HEK293 (cell line): ENCODE measurements around the gene CCDC14.

ENCODE experiments used
- CTCF ChIA-PET: fragments of 350-600 bp; formaldehyde crosslinking; extraction: SDS; loops from one replicate; lab custom pipeline; 2021; ENCODE audit warnings: antibody characterized with exemption; lab: Yijun Ruan, JAX
- POLR2A ChIA-PET: fragments of 300-600 bp; formaldehyde crosslinking; extraction: SDS; loops from one replicate; lab custom pipeline; 2020; ENCODE audit warnings: antibody characterized with exemption, inconsistent platforms; lab: Yijun Ruan, JAX
- H3K27ac ChIP-seq: fragments of 200-500 bp; sonication (Bioruptor generic); 2 replicates; pipeline ENCODE4 v1.5.1; 2014; ENCODE audit warnings: low read depth, low read length, control low read depth, inconsistent platforms; ENCODE audit errors: extremely low read depth
- H3K36me3 ChIP-seq, 2 experiments: fragments of 200-500 bp in 1 of 2; sonication (Bioruptor generic) in 1 of 2; 1 replicate in 1 of 2; 2 replicates in 1 of 2; pipeline ENCODE4 v1.5.1; 2014 to 2017; ENCODE audit warnings: inconsistent platforms in 2 of 2, low read length in 2 of 2; ENCODE audit not compliant: control insufficient read depth in 2 of 2, insufficient read depth in 1 of 2
- H3K4me1 ChIP-seq: fragments of 200-500 bp; sonication (Bioruptor generic); 2 replicates; pipeline ENCODE4 v1.5.1; 2014; ENCODE audit warnings: mild to moderate bottlenecking, low read length, inconsistent platforms; ENCODE audit not compliant: control insufficient read depth, insufficient read depth
- H3K4me3 ChIP-seq: 2 replicates; pipeline ENCODE4 v1.5.1; 2011; ENCODE audit warnings: low read depth, mild to moderate bottlenecking, control low read depth, low read length, moderate library complexity
- H3K9me3 ChIP-seq: fragments of 200-500 bp; sonication (Bioruptor generic); 2 replicates; pipeline ENCODE4 v1.5.1; 2014; ENCODE audit warnings: low read depth, low read length, inconsistent platforms; ENCODE audit not compliant: control insufficient read depth, insufficient read depth
- FEZF1 ChIP-seq: fragments of 450-650 bp; formaldehyde crosslinking; IDR thresholded peaks from 2 replicates; pipeline ENCODE4 v1.5.1; 2016; ENCODE audit warnings: missing biosample characterization, missing genetic modification characterization
- GLI4 ChIP-seq: fragments of 450-650 bp; formaldehyde crosslinking; IDR thresholded peaks from 2 replicates; pipeline ENCODE4 v1.5.1; 2016; ENCODE audit warnings: missing biosample characterization, missing genetic modification characterization
- INSM2 ChIP-seq: fragments of 450-650 bp; formaldehyde crosslinking; IDR thresholded peaks from 2 replicates; pipeline ENCODE4 v1.5.1; 2016; ENCODE audit warnings: missing biosample characterization, missing genetic modification characterization
- KLF10 ChIP-seq: fragments of 450-650 bp; IDR thresholded peaks from 2 replicates; pipeline ENCODE4 v1.5.1; 2018; ENCODE audit warnings: missing biosample characterization, mild to moderate bottlenecking, missing genetic modification characterization
- SCRT1 ChIP-seq: fragments of 450-650 bp; formaldehyde crosslinking; IDR thresholded peaks from 2 replicates; pipeline ENCODE4 v1.5.1; 2016; ENCODE audit warnings: missing biosample characterization, missing genetic modification characterization, borderline replicate concordance
- SCRT2 ChIP-seq: fragments of 450-650 bp; formaldehyde crosslinking; IDR thresholded peaks from 2 replicates; pipeline ENCODE4 v1.5.1; 2016; ENCODE audit warnings: missing biosample characterization, missing genetic modification characterization
- YY2 ChIP-seq: fragments of 450-650 bp; formaldehyde crosslinking; IDR thresholded peaks from 2 replicates; pipeline ENCODE4 v1.5.1; 2016; ENCODE audit warnings: missing biosample characterization, missing genetic modification characterization
- ZBTB10 ChIP-seq: fragments of 450-650 bp; formaldehyde crosslinking; IDR thresholded peaks from 2 replicates; pipeline ENCODE4 v1.5.1; 2016; ENCODE audit warnings: missing biosample characterization, missing genetic modification characterization
- ZBTB21 ChIP-seq: fragments of 450-650 bp; formaldehyde crosslinking; IDR thresholded peaks from 2 replicates; pipeline ENCODE4 v1.5.1; 2017; ENCODE audit warnings: missing biosample characterization, missing genetic modification characterization
- ZBTB8A ChIP-seq: fragments of 450-650 bp; formaldehyde crosslinking; IDR thresholded peaks from 2 replicates; pipeline ENCODE4 v1.5.1; 2016; ENCODE audit warnings: missing biosample characterization, missing genetic modification characterization
- ZFP3 ChIP-seq: fragments of 450-650 bp; formaldehyde crosslinking; IDR thresholded peaks from 2 replicates; pipeline ENCODE4 v1.5.1; 2016; ENCODE audit warnings: low read depth, missing biosample characterization, missing genetic modification characterization
- ZNF132 ChIP-seq: fragments of 450-650 bp; formaldehyde crosslinking; IDR thresholded peaks from 2 replicates; pipeline ENCODE4 v1.5.1; 2017; ENCODE audit warnings: missing biosample characterization, missing genetic modification characterization, borderline replicate concordance
- ZNF146 ChIP-seq: fragments of 450-650 bp; formaldehyde crosslinking; IDR thresholded peaks from 2 replicates; pipeline ENCODE4 v1.5.1; 2016; ENCODE audit warnings: missing biosample characterization, missing genetic modification characterization
- ZNF169 ChIP-seq: fragments of 450-650 bp; formaldehyde crosslinking; IDR thresholded peaks from 2 replicates; pipeline ENCODE4 v1.5.1; 2016; ENCODE audit warnings: missing biosample characterization, missing genetic modification characterization
- ZNF18 ChIP-seq: fragments of 450-650 bp; formaldehyde crosslinking; IDR thresholded peaks from 2 replicates; pipeline ENCODE4 v1.5.1; 2016; ENCODE audit warnings: missing biosample characterization, missing genetic modification characterization
- ZNF518A ChIP-seq: fragments of 450-650 bp; formaldehyde crosslinking; conservative IDR thresholded peaks from 2 replicates; pipeline ENCODE4 v1.5.1; 2016; ENCODE audit warnings: low read depth, missing biosample characterization, missing genetic modification characterization
- ZNF677 ChIP-seq: fragments of 450-650 bp; IDR thresholded peaks from 2 replicates; pipeline ENCODE4 v1.5.0; 2018; ENCODE audit warnings: missing biosample characterization, mild to moderate bottlenecking, missing genetic modification characterization, moderate library complexity
- ZNF792 ChIP-seq: fragments of 450-650 bp; formaldehyde crosslinking; IDR thresholded peaks from 2 replicates; pipeline ENCODE4 v1.5.1; 2016; ENCODE audit warnings: missing biosample characterization, missing genetic modification characterization

Gene CCDC14

DNA sequence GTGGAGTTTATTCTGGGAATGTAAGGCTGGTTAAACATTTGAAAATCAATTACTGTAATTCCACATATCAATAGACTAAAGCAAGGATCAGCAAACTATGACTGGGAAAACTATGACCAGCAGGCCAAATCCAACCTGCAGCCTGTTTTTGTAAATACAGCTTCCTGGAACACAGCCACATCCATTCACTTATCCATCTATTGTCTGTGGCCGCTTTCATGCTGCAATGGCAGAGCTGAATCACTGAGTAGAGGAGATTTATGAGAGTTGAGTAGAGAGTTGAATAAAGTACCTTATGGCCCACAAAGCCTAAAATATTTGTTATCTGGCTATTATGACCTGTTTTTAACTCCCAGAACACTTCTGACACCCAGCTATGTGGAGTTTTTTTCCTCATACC, 89.1 kb downstream of the CCDC14 start:
- H3K4me1 ChIP-seq, result no peaks in the 10 kb centered on the region
- ChIA-PET POLR2A (no interaction called here), CTCF (interaction anchor here (0.6 kb wide), 1 partner anchor 12 kb away, joined by 3 read pairs; no protein-coding TSS in a partner anchor)
- H3K36me3 ChIP-seq, result no peaks in the 10 kb centered on the region
- H3K27ac ChIP-seq, result no peak overlapping the region
- no peaks in the 10 kb centered on the region for H3K9me3 ChIP-seq
- no peak overlapping the region for H3K4me3 ChIP-seq
- TF ChIP-seq ZBTB10 (no peak), ZNF677 (tag by site-specific recombination) (no peak), FEZF1 (tag by site-specific recombination) (no peak), ZNF169 (tag by site-specific recombination) (no peak), ZNF18 (tag by site-specific recombination) (no peak), ZNF132 (no peak)

DNA sequence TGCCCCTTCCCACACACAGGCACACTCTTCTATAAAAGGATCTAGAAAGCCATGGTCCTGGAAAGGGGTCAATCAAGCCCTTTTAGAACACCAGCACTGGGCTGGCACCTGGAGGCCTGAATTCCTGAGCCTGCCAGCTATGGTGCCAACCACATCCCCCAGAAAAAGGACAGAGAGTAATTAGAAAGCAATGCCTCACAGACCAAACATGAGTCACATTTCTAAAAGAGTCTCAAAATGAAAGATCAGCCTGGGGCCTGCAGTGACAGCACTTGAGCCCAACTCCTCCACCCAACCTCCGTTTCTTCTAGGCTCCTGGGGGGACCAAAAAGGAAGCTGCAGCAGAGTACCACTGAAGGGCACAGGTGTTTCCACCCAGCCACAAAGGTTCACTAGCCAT, 91.0 kb downstream of the CCDC14 start:
- TF ChIP-seq ZNF146 (tag by site-specific recombination) (no peak), ZFP3 (tag by site-specific recombination) (no peak)
- Histone ChIP-seq H3K27ac (no peak overlapping the region), H3K36me3 (no peaks in the 10 kb centered on the region), H3K9me3 (no peaks in the 10 kb centered on the region), H3K4me3 (no peak overlapping the region), H3K4me1 (no peaks in the 10 kb centered on the region)
- CTCF ChIA-PET, result interaction anchor here (0.6 to 0.7 kb wide), 2 partner anchors 11 to 123 kb away, joined by 3 read pairs; no protein-coding TSS in a partner anchor
- POLR2A ChIA-PET, result no interaction called here

DNA sequence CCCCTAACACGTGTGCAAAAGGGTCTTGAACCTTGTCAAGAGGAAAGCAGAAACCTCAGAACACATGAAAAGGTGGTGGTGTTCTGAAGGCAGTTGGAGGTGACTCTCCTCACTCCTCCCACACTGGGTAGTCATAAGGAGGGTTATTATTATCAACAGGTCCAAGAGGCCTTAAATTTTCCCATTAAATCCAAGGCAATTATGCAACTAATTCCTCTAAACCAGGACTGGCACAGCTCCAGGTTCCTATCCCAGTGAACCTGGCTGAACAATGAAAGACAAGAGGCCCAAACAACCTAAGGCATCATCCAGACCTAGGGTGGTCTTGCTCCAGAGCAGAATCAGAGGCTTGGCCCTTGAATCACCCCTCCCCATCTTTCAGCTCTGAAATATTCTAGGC, 91.9 kb downstream of the CCDC14 start:
- CTCF ChIA-PET, result no interaction called here
- Histone ChIP-seq H3K36me3 (no peaks in the 10 kb centered on the region), H3K27ac (0 out of 2 replicates have a peak overlapping the region, but pooled peaks have one; percentile 24), H3K4me3 (no peak overlapping the region), H3K9me3 (no peaks in the 10 kb centered on the region), H3K4me1 (no peaks in the 10 kb centered on the region)
- POLR2A ChIA-PET, result no interaction called here
- TF ChIP-seq ZNF146 (tag by site-specific recombination) (no peak), SCRT1 (tag by site-specific recombination) (0 out of 2 replicates have a peak, but pooled peaks have one; percentile 50), SCRT2 (tag by site-specific recombination) (peak; percentile 82)
- TF ChIP-seq, all 188 proteins: peak for 2

DNA sequence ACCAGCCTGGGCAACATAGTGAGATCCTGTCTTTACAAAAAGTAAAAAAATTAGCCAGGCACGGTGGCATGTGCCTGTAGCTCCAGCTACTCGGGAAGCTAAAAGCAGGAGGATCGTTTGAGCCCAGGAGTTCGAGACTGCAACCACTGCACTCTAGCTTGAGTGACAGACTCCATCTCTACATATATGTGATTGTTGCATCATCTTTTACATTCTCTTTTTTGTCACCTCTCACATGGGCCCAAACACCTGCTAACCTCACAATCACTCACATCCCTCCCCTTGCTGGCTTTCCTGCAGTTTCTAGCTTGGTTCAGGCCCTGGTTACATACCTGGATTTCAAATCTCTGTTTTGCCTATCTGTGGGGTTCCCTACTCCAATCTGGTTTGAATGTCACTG, 96.3 kb downstream of the CCDC14 start:
- POLR2A ChIA-PET, result no interaction called here
- H3K36me3 ChIP-seq, result no peaks in the 10 kb centered on the region
- H3K9me3 ChIP-seq, result no peaks in the 10 kb centered on the region
- no peak overlapping the region for H3K27ac ChIP-seq
- H3K4me3 ChIP-seq, result no peak overlapping the region
- H3K4me1 ChIP-seq, result no peaks in the 10 kb centered on the region
- CTCF ChIA-PET, result interaction anchor here (0.6 kb wide), 1 partner anchor 13 kb away, joined by 3 read pairs; no protein-coding TSS in a partner anchor
- TF ChIP-seq YY2 (tag by site-specific recombination) (no peak), GLI4 (tag by site-specific recombination) (no peak), ZNF518A (tag by site-specific recombination) (no peak), ZBTB8A (tag by site-specific recombination) (no peak), KLF10 (no peak), ZNF792 (tag by site-specific recombination) (no peak), ZBTB21 (tag by site-specific recombination) (no peak), INSM2 (no peak)
